NCI-H2171 treated with DMSO at 0.1 percent for 48 hours (cell line): ENCODE data around the gene MED13L.
A peak's percentile ranks its signal among the peaks of the same experiment; 100 is the strongest.
"Not testable (repeated sequence)": the region's sequence is repeated elsewhere in the genome, so short reads cannot be mapped to it uniquely, and the experiment has no call there.

Experiments used
- DNase-seq: peaks from one replicate; lab custom pipeline; 2025; lab: John Stamatoyannopoulos, UW

Gene MED13L

GRCh38 chr12:116303929-116304328 lies 26.4 kb upstream of the MED13L start:
- no peak for DNase-seq

GRCh38 chr12:116303066-116303465 lies 25.6 kb upstream of the MED13L start:
- DNase-seq, result no peak

- no peak for DNase-seq
These were observed 24.9 kb upstream of the MED13L start for GRCh38 chr12:116302166-116303058.

GRCh38 chr12:116301621-116302020 lies 24.1 kb upstream of the MED13L start:
- DNase-seq, result no peak

DNA sequence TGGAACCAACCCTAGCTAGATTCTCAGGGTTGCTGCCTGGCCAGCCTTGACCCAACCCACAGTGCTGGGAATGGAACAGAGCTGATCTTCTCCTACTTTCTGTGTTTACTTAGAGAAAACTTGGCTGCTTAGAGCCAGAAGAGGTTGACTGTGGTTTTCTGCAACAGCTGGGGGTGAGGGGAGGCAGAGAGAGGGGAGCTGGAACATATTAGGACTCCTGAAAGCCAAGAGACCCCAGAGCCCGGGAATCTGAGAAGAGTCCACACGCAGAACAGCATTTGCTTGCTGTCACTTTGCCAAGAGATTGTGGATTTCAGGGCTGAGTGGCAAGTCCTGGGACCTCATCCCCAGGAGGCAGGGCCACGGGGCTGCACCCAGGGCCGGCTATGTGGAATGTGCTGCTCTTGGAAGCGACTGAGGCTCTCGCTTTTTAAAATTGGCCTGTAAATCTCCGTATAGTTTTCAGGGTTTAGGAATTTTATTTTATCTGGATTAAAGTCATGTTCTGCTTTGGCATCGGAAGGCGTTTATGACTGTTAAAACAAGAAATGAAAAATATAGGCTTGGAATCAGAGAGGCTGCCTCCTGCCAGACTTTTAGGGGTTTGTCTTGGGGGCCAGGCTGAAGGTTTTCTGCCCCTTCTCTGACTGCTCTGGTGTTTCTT lies 22.3 kb upstream of the MED13L start:
- no peak for DNase-seq

DNA sequence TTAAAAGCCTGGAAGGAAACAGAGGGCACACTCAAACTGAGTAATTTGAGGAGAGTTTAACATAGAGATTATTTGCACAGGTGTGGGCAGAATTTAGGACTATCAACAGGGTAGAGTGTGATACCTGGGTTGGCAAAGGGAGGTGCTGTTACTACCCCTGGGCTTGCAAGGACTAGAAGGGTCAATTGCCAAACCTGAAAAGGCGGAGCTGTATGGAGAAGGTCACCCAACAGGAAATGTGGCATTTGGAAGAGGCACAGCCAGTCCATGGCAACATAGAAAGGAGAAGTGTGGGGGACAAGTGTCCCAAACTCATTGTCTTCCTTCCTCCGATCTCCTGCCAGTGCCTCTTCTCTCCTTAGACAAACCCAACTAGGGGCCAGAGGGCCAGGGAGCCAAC lies 21.6 kb upstream of the MED13L start:
- DNase-seq, result no peak

GRCh38 chr12:116298578-116298977 lies 21.1 kb upstream of the MED13L start:
- DNase-seq, result no peak

GRCh38 chr12:116297224-116297834 lies 19.8 kb upstream of the MED13L start:
- DNase-seq, result no peak

DNA sequence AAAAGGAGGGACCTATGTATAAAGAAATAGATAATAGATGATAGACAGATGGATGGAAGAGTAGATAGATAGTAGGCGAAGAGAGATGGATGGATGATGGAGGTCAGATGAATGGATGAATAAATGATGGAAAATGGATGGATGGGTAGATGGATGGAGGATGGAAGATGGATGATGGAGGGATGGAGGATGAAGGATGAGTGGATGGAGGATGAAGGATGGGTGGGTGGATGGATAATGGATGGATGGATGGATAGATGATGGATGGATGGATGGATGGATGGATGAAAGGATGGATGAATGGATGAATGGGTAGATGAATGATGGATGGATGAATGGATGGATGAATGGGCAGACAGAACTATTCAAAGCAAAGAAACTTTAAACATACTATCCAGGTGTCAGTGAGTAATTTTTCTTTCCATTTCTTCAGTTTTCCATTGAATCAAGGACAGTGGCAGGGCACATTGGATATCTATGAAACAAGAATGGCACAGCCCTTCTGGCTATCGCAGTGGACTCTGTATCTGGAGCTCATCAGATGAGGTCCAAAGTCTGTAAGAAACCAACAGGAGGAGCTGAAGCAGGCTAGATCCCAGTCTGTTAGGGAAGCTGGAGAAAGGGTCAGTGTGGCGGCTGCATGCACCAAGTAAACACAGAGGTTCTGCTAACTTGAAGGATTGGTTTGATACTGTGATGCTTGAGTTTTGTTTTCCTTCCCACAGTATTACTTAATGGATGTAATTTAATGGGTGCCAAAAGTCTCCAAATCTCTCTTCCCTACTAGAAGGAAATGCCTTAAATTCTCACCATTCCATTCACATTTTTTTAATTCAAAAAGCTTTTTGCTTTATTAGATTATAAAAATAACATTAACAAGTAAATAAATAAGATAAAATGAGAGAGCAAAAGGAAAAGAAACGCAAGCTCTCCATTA lies 18.1 kb upstream of the MED13L start:
- DNase-seq, result no peak

DNA sequence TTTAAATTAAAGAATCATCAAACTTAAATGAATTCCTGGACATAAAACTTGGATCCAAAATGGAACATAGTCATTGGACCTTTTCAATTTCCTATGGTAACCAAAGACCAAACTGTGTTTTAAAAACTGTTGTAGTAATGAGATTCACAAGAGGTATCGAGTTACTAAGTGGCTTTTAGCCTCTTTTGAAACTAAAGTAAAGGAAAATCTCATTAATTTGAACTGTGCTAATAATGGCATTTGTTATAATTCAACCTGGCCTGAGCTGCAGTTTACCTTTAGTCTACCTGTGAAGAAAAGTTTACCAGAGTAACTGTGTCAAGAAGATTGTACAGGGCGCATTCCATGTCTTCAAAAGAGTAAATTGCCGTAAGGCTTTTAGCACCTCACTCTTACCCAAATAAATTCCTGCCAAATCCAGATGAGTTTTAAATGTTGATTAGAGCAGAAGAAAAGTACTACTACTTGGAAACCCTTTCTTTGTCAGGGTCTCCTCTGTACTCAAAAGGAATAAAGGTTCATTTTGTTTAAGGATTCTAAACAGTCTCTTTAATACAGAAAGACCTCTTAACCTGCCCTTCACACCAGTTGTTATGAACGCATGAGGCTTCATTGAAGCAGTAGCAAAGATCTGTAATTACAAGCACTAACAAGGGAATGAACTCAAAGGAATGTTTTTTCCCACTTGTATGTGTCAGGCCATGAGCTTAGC lies 17.1 kb upstream of the MED13L start:
- peak; percentile 15 for DNase-seq

- DNase-seq, result no peak
These were observed 16.4 kb upstream of the MED13L start for GRCh38 chr12:116293687-116294453.

DNA sequence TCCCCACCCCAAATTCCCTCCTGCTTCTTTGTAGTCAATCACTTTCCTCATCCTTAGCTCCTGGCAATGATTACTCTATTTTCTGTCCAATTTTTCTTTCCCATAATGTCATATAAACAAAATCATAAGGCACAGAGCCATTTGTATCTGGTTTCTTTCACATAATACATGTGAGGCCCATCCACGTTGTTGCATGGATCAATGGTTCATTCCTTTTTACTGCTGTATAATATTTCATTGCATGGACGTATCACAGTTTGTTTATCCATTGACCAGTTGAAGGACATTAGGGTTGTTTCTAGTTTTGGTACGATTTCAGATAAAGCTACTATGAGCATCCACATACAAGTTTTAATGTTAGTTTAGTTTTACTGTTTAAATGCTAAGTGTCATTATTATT lies 13.7 kb upstream of the MED13L start:
- no peak for DNase-seq

DNA sequence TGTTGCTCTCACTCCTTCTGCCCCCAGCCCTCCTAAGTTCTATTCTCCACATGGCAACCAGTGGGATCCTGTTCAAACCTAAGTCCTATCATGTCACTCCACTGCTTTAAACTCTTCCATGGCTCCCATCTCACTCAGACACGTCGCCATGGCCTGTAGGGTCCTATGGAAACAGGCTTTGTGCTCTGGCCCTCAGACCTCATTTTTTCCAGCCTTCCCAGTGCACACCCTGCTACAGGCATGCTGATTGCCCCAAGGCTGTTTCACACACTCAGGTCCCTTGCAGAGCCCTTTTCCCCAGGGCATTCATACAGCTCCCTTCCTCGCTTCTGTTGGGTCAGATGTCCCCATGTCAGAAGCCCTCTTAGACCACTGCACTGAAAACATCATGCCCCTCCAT lies 11.2 kb upstream of the MED13L start:
- DNase-seq, result no peak

- DNase-seq, result no peak
These were observed 10.4 kb upstream of the MED13L start for GRCh38 chr12:116287842-116288301.

GRCh38 chr12:116284396-116284795 lies 6.9 kb upstream of the MED13L start:
- DNase-seq, result no peak

- not testable (repeated sequence) for DNase-seq
These were observed 6.4 kb upstream of the MED13L start for GRCh38 chr12:116283881-116284280.

GRCh38 chr12:116282371-116283286 lies 5.1 kb upstream of the MED13L start:
- no peak for DNase-seq

GRCh38 chr12:116280595-116281290 lies 3.2 kb upstream of the MED13L start:
- no peak for DNase-seq

- no peak for DNase-seq
These were observed 1.2 kb upstream of the MED13L start for GRCh38 chr12:116278667-116279066.
